EH (cell line): Measurements from ENCODE around the gene RBM23.
A peak's percentile ranks its signal among the peaks of the same experiment; 100 is the strongest.
"Not testable (repeated sequence)": the region's sequence is repeated elsewhere in the genome, so short reads cannot be mapped to it uniquely, and the experiment has no call there.

Experiments used
- DNase-seq: peaks from one replicate; pipeline ENCODE4 v3.0.0-alpha.2; 2015; ENCODE audit warnings: low read depth

The RBM23 gene

DNA sequence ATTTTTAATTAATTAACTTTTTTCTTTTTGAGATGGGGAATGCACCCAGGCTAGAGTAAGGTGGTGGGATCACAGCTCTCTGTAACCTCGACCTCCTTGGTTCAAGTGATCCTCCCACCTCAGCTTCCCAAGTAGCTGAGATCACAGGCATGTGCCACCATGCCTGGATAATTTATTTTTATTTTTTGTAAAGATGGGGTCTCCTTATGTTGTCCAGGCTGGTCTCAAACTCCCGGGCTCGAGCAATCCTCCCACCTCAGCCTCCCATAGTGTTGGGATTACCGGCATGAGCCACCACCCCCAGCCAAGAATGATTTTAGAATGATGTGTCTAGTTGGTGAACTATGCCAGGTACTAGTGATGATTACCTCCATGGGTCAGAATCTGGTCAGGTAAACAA lies 54.0 kb downstream of the RBM23 start:
- no peak for DNase-seq

DNA sequence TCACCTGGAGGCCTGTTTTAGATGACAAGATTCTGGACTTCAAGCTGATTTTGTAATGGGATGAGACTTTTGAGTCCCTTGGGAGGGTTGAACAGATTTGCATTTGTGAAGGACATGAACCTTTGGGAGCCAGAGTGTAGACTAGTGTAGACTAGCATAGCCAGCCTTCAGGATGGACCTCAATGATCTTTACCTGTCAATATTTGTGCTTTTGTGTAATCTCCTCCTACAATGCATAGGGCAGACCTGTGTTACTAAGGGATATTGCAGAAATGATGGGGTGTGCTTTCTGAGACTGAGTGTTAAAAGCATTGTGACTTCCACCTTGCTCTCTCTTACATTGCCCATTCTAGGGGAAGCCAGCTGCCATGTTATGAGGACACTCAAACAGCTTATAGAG lies 57.3 kb downstream of the RBM23 start:
- DNase-seq: no peak

DNA sequence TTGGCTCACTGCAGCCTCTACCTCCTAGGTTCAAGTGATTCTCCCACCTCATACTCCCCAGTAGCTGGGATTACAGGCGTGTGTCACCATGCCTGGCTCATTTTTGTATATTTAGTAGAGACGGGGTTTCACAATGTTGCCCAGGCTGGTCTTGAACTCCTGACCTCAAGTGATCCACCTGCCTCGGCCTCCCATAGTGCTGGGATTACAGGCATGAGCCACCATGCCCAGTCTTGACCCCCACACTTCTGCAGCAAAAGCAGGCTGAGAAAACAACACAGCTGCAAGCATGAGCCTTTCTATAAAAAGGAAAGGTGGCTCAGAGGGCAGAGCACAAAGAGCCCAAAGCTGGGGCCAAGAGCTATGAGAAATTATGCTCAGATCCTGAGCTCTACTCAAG lies 58.6 kb downstream of the RBM23 start:
- DNase-seq: not testable (repeated sequence)

DNA sequence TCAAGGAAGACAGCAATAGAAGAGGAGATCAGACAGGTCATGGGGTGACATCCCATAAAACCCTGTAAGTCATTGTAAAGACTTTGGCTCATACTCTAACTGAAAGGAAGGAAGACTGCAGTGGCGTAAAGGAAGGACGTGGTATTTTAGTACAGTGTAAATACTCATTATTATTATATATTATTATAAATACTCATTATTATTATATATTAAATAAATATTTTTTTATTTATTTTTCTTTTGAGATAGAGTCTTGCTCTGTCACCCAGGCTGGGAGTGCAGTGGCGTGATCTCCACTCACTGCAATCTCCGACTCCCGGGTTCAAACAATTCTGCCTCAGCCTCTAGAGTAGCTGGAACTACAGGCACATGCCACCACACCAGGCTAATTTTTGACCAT lies 62.5 kb downstream of the RBM23 start:
- DNase-seq: no peak

DNA sequence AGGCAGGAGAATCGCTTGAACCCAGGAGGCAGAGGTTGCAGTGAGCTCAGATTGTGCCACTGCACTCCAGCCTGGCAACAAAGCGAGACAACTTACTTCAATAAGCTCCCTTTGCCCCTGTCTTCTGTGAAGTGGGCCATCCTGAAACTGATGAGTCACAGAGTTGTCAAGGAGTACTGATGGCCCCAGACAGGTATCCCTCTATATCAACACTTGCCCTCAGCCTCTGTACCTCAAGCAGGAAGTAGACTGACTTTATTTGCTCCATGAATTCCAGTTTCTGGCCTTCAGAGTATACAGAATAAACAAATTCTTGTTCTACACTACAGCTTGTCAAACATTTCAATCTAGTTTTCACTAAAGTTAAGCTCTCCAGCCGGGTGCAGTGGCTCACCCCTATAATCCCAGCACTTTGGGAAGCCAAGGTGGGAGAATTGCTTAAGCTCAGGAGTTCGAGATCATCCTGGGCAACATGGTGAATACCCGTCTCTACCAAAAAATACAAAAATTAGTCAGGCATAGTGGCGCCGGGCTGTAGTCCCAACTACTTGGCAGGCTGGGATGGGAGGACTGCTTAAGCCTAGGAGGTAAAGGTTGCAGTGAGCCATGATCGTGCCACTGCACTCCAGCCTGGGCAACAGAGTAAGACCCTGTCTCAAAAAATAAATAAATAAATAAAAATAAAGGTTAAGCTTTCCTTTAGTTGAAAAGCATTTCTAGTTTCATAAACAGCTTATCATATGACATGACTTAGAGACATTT lies 63.8 kb downstream of the RBM23 start:
- DNase-seq: no peak

DNA sequence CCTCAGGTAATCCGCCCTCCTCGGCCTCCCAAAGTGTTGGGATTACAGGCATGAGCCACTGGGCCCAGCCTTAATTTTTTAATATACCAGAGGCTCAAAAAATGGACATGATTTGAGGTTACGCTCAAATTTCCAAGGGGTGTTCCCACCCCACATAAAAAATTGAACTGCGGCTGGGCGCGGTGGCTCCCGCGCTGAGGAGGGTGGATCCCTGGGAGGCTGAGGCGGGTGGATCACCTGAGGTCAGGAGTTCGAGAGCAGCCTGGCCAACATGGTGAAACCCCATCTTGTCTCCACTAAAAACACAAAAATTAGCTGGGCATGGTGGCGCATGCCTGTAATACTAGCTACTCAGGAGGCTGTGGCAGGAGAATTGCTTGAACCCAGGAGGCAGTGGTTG lies 64.7 kb downstream of the RBM23 start:
- DNase-seq: not testable (repeated sequence)

DNA sequence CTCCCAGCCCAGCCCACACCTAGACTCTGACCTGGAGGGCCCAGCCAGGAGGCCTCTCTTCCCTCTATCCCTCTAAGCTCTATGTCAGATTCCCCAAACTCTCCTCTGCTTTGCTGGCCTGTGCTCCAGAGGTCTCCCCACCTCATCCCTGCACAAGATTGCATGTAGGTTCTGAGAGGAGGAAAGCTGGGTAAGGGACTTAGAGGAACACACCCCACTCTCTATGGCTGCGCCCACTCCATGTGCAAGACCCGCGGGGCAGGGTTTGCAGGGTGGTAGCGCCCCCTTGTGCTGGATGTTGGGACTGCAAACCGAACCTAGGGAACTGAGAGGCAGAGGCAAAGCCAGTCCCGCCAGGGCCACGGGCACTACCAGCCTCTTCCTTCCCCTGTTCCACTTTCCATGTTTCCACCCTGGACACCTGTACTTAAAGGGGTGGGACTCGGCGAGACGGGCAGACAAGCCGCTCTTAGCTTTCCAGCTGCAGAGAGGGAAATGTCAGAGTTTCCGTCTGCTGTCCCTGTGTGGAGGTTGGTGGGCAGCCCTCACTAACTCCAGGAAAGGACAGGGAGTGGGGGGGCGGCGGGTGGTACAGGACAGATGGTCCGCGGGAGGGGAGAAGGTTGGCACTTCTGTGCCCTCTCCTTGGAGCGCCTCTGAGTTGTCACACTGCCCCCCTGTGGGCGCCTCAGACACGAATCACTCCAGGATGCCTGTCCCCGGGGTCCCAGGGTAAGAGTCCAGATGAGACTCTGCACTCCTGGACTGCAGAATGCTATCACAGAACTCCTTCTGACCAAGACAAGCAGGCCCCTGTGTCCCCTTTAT lies 65.8 kb downstream of the RBM23 start:
- peak; percentile 84 for DNase-seq

DNA sequence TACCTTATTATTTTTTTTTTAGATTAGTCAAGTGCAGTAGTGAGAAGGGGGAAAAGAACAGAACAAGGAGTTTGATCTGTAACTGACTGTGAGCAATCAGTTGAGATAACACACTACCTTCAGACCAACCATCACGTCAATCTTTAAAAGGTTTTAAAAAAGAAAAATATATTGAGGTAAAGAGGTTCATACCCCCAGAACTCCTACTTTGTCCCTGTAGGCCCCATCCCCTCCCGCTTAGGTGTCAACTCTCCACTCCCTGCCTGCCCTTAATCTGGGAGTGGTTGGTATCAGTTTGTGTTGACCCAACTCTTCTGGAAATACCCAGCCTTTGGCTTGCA lies 66.4 kb downstream of the RBM23 start:
- DNase-seq: no peak

DNA sequence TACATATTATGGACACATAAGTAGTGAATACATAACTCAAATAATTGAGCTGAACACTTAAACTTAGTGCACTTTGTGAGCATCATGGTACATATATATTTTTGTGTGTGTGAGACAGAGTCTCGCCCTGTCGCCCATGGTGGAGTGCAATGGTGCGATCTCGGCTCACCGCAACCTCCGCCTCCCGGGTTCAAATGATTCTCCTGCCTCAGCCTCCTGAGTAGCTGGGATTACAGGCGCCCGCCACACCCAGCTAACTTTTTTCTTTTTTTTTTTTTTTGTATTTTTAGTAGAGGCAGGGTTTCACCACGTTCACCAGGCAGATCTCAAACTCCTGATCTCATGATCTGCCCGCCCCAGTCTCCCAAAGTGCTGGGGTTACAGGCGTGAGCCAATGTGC lies 66.8 kb downstream of the RBM23 start:
- not testable (repeated sequence) for DNase-seq

DNA sequence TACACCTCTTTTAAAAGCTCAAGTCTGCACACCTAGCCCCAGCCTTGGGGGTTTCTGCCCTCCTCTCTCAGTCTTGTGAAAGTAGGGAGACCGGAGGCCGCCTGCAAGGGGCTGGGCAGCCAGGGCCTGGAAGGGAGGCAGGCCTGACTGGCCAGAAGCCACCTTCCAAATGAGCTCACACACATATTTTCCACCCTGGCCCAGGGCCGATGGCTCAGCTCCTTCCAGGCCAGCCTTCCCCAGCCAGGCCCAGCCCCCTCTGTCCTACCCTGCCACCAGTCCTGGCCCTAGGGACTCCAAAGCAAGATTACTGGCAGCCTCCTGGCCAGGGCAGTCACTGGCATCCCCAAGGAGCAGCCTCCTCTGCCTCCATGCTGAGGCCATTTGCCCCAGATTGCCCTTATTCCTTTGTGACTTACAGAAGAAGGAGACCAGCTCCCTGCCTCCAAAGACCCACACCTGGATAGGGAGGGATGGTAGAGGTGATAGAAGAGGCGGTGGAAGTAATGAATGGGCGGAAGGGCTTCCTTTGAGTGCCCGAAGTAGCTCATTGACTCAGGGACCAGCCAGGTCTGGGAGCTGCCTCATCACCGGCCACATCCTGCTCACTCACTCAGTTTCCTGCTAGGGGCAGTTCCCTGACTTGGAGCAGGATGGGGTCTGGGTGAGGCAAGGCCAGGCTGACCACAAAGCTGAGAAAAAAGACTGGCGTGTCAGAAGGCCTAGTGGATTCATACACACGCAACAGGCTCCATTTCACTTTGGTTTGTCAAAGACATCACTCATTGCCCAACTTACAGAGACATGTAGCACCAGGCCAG lies 67.8 kb downstream of the RBM23 start:
- DNase-seq: peak; percentile 98

DNA sequence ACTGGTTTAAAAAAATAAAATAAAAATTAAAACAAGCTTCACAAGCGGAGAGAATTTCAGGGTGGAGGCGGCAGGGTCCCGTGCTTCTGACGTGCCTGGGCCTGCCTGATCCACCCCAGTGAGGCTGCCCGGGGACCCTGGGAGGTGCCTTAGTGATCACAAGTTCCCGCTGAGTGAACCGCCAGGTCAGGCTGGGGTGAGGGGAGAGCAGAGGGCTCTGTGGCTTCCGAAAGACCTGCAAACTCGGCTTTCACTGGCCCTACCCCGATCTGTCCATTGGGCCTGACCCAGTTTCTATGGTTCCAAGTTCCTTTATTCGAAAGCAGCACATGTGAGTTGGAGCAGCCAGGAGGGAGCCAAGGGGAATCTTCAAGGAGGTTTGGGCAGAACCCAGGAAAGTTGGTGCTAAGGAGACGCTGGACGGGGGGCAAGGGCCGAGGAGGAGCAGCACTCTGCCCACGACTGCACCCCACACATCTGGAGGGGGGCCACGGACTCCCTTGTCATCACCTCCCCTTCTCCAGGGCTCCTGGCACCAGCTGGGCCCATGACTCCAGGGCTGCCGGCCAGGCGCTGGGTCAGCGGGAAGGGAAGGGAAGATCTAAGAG lies 69.6 kb downstream of the RBM23 start:
- peak; percentile 17 for DNase-seq

DNA sequence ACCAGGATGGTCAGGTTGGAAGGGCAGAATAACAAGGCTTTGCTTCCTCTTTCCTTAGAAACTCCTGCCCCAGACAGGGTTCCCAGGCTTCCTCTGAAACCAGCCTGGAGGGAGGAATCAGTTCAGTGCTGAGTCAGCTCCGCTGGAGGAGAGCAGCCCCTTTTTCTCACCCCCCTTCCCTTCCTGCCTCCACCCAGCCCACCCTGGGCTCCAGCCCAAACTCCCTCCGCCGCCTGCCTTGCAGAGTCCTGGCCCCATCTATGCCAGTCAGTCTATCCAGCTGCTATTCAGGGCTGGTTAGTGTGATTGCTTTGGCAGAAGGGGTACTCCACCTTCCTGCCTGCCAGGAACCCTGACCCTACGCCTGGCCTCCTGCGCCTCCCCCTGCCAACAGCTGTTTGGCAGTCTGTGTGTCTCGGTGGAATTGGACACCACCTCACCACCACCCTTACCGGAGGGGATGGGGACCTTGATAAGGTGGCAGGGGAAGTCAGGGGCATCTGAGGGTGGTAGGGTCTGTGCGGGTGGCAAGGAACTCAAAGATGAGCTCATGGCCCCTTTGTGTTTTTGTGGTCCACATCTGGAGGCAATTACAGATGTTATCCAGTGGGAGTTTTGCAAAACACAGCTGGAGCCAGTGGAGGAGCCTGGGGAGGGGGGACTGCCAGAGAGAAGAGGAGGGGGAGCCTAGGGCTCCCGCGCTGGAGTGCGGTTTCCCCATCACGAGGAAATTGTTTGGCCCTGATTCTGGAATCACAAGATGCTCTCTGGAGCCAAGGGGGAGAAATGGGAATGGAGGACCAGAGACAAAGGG lies 70.4 kb downstream of the RBM23 start:
- DNase-seq: peak; percentile 89

DNA sequence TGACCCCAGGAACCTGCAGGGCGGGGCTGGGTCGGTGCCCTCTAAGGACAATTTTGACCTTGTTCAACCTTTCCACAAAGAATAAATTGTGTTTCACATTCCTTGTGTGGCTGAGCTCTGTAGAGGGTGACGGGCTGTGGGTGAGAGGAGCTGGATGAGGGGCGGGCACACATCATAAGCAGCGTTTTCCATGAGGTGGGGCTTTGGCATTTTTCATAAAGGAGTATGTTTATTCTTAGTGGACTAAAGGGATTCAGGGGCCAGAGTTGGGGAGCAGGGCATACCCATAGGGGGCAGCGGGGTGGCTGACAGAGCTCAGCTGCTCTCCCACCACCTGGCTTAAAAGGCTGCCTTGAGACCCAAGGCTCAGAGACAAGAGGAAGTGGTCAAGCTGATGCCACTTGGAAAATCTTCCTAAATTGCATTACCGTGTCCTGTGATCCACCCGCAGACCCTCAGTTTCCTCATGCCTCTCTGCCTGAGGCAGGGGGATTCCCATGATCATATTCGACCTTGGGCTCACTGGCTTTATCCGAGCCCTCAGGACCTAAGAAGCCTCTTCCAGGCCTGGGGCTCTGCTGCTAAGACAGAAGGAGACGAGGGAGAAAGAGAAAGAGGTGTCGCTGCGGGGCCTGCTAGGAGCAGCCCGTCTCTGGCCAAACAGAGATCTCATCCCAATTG lies 71.1 kb downstream of the RBM23 start:
- peak; percentile 51 for DNase-seq

DNA sequence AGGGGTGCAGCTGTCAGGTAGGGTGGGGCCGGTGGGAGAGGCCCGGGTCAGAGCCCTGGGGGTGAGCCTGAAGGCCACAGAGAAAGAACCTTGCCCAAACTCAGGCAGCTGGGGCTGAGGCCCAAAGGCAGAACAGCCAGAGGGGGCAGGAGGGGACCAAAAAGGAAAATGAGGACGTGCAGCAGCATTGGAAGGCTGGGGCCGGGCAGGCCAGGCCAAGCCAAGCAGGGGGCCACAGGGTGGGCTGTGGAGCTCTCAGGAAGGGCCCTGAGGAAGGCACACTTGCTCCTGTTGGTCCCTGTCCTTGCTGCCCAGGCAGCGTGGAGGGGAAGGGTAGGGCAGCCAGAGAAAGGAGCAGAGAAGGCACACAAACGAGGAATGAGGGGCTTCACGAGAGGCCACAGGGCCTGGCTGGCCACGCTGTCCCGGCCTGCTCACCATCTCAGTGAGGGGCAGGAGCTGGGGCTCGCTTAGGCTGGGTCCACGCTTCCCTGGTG lies 72.1 kb downstream of the RBM23 start:
- DNase-seq: no peak

DNA sequence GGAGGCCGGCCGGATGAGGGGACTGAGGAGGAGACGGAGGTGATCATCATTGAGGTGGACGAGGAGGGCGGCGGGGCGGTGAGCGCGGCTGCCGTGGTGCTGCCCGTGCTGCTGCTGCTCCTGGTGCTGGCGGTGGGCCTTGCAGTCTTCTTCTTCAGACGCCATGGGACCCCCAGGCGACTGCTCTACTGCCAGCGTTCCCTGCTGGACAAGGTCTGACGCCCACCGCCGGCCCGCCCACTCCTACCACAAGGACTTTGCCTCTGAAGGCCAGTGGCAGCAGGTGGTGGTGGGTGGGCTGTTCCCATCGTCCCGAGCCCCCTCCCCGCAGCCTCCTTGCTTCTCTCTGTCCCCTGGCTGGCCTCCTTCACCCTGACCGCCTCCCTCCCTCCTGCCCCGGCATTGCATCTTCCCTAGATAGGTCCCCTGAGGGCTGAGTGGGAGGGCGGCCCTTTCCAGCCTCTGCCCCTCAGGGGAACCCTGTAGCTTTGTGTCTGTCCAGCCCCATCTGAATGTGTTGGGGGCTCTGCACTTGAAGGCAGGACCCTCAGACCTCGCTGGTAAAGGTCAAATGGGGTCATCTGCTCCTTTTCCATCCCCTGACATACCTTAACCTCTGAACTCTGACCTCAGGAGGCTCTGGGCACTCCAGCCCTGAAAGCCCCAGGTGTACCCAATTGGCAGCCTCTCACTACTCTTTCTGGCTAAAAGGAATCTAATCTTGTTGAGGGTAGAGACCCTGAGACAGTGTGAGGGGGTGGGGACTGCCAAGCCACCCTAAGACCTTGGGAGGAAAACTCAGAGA lies 72.9 kb downstream of the RBM23 start:
- no peak for DNase-seq

DNA sequence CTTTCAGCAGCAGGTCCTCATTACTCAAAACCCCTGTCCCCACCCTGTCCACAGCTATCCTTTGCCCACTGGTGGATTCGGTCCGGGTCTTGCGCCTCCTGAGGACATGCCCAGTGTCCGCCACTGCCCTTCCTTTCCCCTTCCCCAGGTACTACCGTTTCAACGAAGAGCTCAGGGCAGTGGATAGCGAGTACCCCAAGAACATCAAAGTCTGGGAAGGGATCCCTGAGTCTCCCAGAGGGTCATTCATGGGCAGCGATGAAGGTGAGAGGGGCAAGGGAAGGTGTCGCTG lies 73.9 kb downstream of the RBM23 start:
- no peak for DNase-seq

DNA sequence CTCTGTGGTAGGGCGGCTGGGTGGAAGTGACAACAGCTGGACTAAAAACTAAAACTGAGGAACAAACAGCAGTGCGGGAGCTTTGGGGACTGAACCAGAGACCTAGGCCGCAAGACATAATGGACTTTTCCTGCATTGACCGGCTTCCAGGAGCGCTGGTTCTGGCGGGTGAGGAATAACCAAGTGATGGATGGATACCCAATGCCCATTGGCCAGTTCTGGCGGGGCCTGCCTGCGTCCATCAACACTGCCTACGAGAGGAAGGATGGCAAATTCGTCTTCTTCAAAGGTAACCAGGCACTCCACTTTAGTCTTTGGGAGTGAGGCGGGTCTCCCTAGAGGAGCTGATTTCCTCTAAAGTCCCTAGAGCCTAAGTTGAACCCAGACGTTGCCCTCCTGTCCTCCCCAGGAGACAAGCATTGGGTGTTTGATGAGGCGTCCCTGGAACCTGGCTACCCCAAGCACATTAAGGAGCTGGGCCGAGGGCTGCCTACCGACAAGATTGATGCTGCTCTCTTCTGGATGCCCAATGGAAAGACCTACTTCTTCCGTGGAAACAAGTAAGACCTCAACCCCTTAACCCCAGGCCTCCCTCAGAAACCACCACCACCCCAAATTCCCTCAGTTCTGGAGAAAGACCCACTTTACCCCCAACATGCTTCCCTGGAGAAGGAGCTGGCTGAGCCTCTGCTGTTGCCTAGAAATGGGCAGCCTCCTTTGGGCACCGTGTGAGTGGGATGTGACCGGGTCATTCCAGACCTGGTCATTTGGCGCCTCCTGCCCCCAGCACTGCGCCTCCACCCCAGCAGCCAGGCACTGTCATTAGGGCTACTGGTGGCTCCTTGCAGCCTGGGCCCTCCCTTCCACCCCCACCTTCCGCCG lies 74.5 kb downstream of the RBM23 start:
- no peak for DNase-seq
